A549 (cell line): ENCODE results near the gene ULK4. TPM values are rescaled to one million over a fixed set of nuclear protein-coding genes. Genes with fewer than 3 reads are reported as not detected.

Experiments used
- ATAC-seq, 2 experiments: fragments of 200-7000 bp in 1 of 2; fragments of >200 bp in 1 of 2; cut with Nextera tagmentation in 1 of 2; cut with Tn5 transposase in 1 of 2; 3 replicates each; pipeline versions ENCODE4 v1.8.0 to v1.9.1; 2018 to 2020; ENCODE audit warnings: mild to moderate bottlenecking in 1 of 2, moderate library complexity in 1 of 2
- CTCF ChIA-PET: fragments of 300-600 bp; sonication (Branson Sonifier 250); formaldehyde crosslinking; extraction: SDS; loops from one replicate; lab custom pipeline; 2021; ENCODE audit warnings: antibody characterized with exemption, inconsistent platforms; lab: Yijun Ruan, JAX
- POLR2A ChIA-PET: fragments of 350-600 bp; formaldehyde crosslinking; extraction: SDS; loops from one replicate; lab custom pipeline; 2021; ENCODE audit warnings: antibody characterized with exemption, inconsistent platforms; lab: Yijun Ruan, JAX
- DNase-seq, 2 experiments: peaks; one replicate each; pipeline versions ENCODE4 v3.0.0 to v3.0.0-alpha.2; 2011 to 2016; ENCODE audit warnings: low read depth in 1 of 2, low spot score in 1 of 2
- FAIRE-seq: peaks from 2 replicates; lab custom pipeline; 2011; peaks lifted over from hg19 to GRCh38; lab: Jason Lieb, UNC
- H3K27ac ChIP-seq, 2 experiments: fragments of >200 bp; sonication (Bioruptor Twin); formaldehyde crosslinking; 3 replicates each; pipeline ENCODE4 v1.5.1; 2016 to 2017
- H3K4me1 ChIP-seq: fragments of >200 bp; sonication (Bioruptor Twin); formaldehyde crosslinking; 3 replicates; pipeline ENCODE4 v1.6.1; 2016
- H3K4me2 ChIP-seq: fragments of >200 bp; sonication (Bioruptor Twin); formaldehyde crosslinking; 3 replicates; pipeline ENCODE4 v1.6.1; 2016
- H3K4me3 ChIP-seq: fragments of >200 bp; sonication (Bioruptor Twin); formaldehyde crosslinking; 3 replicates; pipeline ENCODE4 v1.5.1; 2016
- H3K9me3 ChIP-seq: fragments of >200 bp; sonication (Bioruptor Twin); formaldehyde crosslinking; 3 replicates; pipeline ENCODE4 v1.6.1; 2016
- ATOH8 ChIP-seq: fragments of 250-450 bp; sonication (Bioruptor Pico); IDR thresholded peaks from 2 replicates; pipeline ENCODE4 v1.5.0; 2020; ENCODE audit warnings: low read depth, mild to moderate bottlenecking, moderate library complexity
- CHD2 ChIP-seq: fragments of 150-350 bp; IDR thresholded peaks from 2 replicates; pipeline ENCODE4 v1.6.1; 2014; ENCODE audit warnings: low read length; ENCODE audit not compliant: partially characterized antibody
- EHMT2 ChIP-seq: fragments of 200-600 bp; sonication (generic); IDR thresholded peaks from 2 replicates; pipeline ENCODE4 v1.6.1; 2016; ENCODE audit warnings: antibody characterized with exemption, low read depth, mild to moderate bottlenecking, moderate library complexity
- FOXS1 ChIP-seq: fragments of 250-450 bp; sonication (Bioruptor Pico); IDR thresholded peaks from 2 replicates; pipeline ENCODE4 v1.5.0; 2020; ENCODE audit warnings: mild to moderate bottlenecking, moderate library complexity
- HDAC2 ChIP-seq: fragments of 200-600 bp; sonication (generic); IDR thresholded peaks from 2 replicates; pipeline ENCODE4 v1.6.1; 2016
- HEYL ChIP-seq: fragments of 250-450 bp; sonication (Bioruptor Pico); IDR thresholded peaks from 2 replicates; pipeline ENCODE4 v1.8.0; 2021; ENCODE audit warnings: mild to moderate bottlenecking, moderate library complexity
- JUNB ChIP-seq: fragments of >200 bp; sonication (Bioruptor Twin); formaldehyde crosslinking; IDR thresholded peaks from 2 replicates; pipeline ENCODE4 v1.6.1; 2016
- KDM5A ChIP-seq: fragments of 200-600 bp; sonication (generic); IDR thresholded peaks from 2 replicates; pipeline ENCODE4 v1.6.1; 2016; ENCODE audit warnings: antibody characterized with exemption, mild to moderate bottlenecking
- MAX ChIP-seq: IDR thresholded peaks from 2 replicates; pipeline ENCODE4 v1.6.1; 2012
- MAZ ChIP-seq: fragments of 150-350 bp; IDR thresholded peaks from 2 replicates; pipeline ENCODE4 v1.6.1; 2014; ENCODE audit warnings: antibody characterized with exemption, low read depth, low read length, borderline replicate concordance
- MYC ChIP-seq: IDR thresholded peaks from 2 replicates; pipeline ENCODE4 v1.6.1; 2012; ENCODE audit warnings: mild to moderate bottlenecking, inconsistent platforms, low read length, improper control_type of control experiment, borderline replicate concordance
- PHF8 ChIP-seq: fragments of 200-600 bp; sonication (generic); IDR thresholded peaks from 2 replicates; pipeline ENCODE4 v1.6.1; 2016; ENCODE audit warnings: low read depth, mild to moderate bottlenecking, antibody characterized with exemption, moderate library complexity, borderline replicate concordance
- POLR2A ChIP-seq: IDR thresholded peaks from 2 replicates; pipeline ENCODE4 v1.6.1; 2012; ENCODE audit warnings: mild to moderate bottlenecking, low read length
- POLR2AphosphoS2 ChIP-seq: conservative IDR thresholded peaks from 2 replicates; pipeline ENCODE4 v1.6.1; 2012; ENCODE audit warnings: low read length, improper control_type of control experiment, inconsistent platforms
- RAD21 ChIP-seq, 2 experiments: fragments of >200 bp in 1 of 2; sonication (Bioruptor Twin) in 1 of 2; formaldehyde crosslinking in 1 of 2; IDR thresholded peaks in 1 of 2; conservative IDR thresholded peaks in 1 of 2; 2 replicates in 1 of 2; 3 replicates in 1 of 2; pipeline ENCODE4 v1.6.1; 2012 to 2018; ENCODE audit warnings: inconsistent platforms in 1 of 2
- RARB ChIP-seq: fragments of 250-450 bp; sonication (Bioruptor Pico); IDR thresholded peaks from 2 replicates; pipeline ENCODE4 v1.8.0; 2021; ENCODE audit warnings: mild to moderate bottlenecking, moderate library complexity
- RCOR1 ChIP-seq: fragments of 150-350 bp; IDR thresholded peaks from 2 replicates; pipeline ENCODE4 v1.6.1; 2014; ENCODE audit warnings: antibody characterized with exemption, low read length, low read depth
- REST ChIP-seq: fragments of 200-600 bp; sonication (generic); IDR thresholded peaks from 2 replicates; pipeline ENCODE4 v1.6.1; 2016; ENCODE audit warnings: antibody characterized with exemption, mild to moderate bottlenecking, moderate library complexity
- RFX5 ChIP-seq: fragments of 450-650 bp; IDR thresholded peaks from 2 replicates; pipeline ENCODE4 v1.7.1; 2014; ENCODE audit warnings: antibody characterized with exemption, mild to moderate bottlenecking, moderate library complexity
- SMC3 ChIP-seq: fragments of >200 bp; sonication (Bioruptor Twin); formaldehyde crosslinking; IDR thresholded peaks from 3 replicates; pipeline ENCODE4 v1.6.1; 2018; ENCODE audit warnings: inconsistent platforms
- SREBF2 ChIP-seq: fragments of 450-650 bp; IDR thresholded peaks from 2 replicates; pipeline ENCODE4 v1.6.1; 2014; ENCODE audit warnings: mild to moderate bottlenecking, moderate library complexity
- TP53 ChIP-seq: fragments of 250-450 bp; sonication (Bioruptor Pico); IDR thresholded peaks from 2 replicates; pipeline ENCODE4 v1.5.0; 2021; ENCODE audit warnings: mild to moderate bottlenecking, moderate library complexity
- ZSCAN20 ChIP-seq: fragments of 250-450 bp; sonication (Bioruptor Pico); IDR thresholded peaks from 2 replicates; pipeline ENCODE4 v1.8.0; 2022; ENCODE audit warnings: mild to moderate bottlenecking, moderate library complexity
- WGBS: methylation state at CpG from one replicate; pipeline ENCODE4 v1.1.6; 2017; ENCODE audit errors: missing lambda C conversion rate; 5-methylcytosine and 5-hydroxymethylcytosine counted together
- polyA plus RNA-seq, 4 experiments: library from polyadenylated mRNA; depleted of rRNA in 3 of 4; stranded (reverse); fragments of >200 nt; fragmentation: RNase III in 1 of 4; extraction: RNeasy Plus Mini Kit Qiagen cat#74134 plus additional on column Dnase treatment in 1 of 4; gene quantifications; 2 replicates in 3 of 4; 3 replicates in 1 of 4; pipeline ENCODE4 v1.2.3, GENCODE V29; 2011 to 2017
- TF ChIP-seq, protein P1 (sequence below): fragments of >200 bp; sonication (Bioruptor Twin); formaldehyde crosslinking; IDR thresholded peaks from 3 replicates; pipeline ENCODE4 v1.5.1; 2016
- TF ChIP-seq, protein P2 (sequence below): fragments of 450-650 bp; IDR thresholded peaks from 2 replicates; pipeline ENCODE4 v1.6.1; 2014; ENCODE audit warnings: antibody characterized with exemption
- TF ChIP-seq, protein P3 (sequence below): IDR thresholded peaks from 2 replicates; pipeline ENCODE4 v1.6.1; 2012

Gene ULK4
- polyA plus RNA-seq, 2 of the 4 experiments (the other 2 are of a cell fraction): 4.9 to 7.7 TPM

- no peak for DNase-seq
- ATAC-seq: no peak
- Histone ChIP-seq H3K4me2 (no peak overlapping the region), H3K9me3 (no peaks in the 10 kb centered on the region), H3K4me1 (no peaks in the 10 kb centered on the region), H3K27ac (no peak overlapping the region), H3K4me3 (no peak overlapping the region)
- POLR2A ChIA-PET: no interaction called here
- 9% methylated on average over 1 of the region's 1 CpG for WGBS
- TF ChIP-seq POLR2AphosphoS2 (no peak), TP53 (CRISPR knock-in tag) (no peak), POLR2A (no peak), JUNB (no peak), ZSCAN20 (CRISPR knock-in tag) (no peak), RARB (no peak), PHF8 (no peak), MAX (no peak), SMC3 (no peak), KDM5A (no peak), ATOH8 (CRISPR knock-in tag) (no peak), RCOR1 (no peak), EHMT2 (no peak), MYC (no peak), MAZ (no peak), HDAC2 (no peak)
- TF ChIP-seq, protein P1, sequence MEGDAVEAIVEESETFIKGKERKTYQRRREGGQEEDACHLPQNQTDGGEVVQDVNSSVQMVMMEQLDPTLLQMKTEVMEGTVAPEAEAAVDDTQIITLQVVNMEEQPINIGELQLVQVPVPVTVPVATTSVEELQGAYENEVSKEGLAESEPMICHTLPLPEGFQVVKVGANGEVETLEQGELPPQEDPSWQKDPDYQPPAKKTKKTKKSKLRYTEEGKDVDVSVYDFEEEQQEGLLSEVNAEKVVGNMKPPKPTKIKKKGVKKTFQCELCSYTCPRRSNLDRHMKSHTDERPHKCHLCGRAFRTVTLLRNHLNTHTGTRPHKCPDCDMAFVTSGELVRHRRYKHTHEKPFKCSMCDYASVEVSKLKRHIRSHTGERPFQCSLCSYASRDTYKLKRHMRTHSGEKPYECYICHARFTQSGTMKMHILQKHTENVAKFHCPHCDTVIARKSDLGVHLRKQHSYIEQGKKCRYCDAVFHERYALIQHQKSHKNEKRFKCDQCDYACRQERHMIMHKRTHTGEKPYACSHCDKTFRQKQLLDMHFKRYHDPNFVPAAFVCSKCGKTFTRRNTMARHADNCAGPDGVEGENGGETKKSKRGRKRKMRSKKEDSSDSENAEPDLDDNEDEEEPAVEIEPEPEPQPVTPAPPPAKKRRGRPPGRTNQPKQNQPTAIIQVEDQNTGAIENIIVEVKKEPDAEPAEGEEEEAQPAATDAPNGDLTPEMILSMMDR: no peak
- TF ChIP-seq, protein P2, sequence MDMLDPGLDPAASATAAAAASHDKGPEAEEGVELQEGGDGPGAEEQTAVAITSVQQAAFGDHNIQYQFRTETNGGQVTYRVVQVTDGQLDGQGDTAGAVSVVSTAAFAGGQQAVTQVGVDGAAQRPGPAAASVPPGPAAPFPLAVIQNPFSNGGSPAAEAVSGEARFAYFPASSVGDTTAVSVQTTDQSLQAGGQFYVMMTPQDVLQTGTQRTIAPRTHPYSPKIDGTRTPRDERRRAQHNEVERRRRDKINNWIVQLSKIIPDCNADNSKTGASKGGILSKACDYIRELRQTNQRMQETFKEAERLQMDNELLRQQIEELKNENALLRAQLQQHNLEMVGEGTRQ: no peak
- CTCF ChIA-PET: interaction anchor here (0.6 kb wide), 1 partner anchor 48 kb away, joined by 4 read pairs; no protein-coding TSS in a partner anchor
- no peak for FAIRE-seq
These were observed 438.0 kb downstream of the ULK4 start for GRCh38 chr3:41523897-41524296.

- no peaks in the 10 kb centered on the region for H3K9me3 ChIP-seq
- no peaks in the 10 kb centered on the region for H3K4me1 ChIP-seq
- H3K4me3 ChIP-seq: no peak overlapping the region
- WGBS: 94% methylated on average over 2 of the region's 2 CpGs
- no peak for DNase-seq
- FAIRE-seq: no peak
- ATAC-seq: no peak
- no peak for TF ChIP-seq RAD21 (conservative IDR thresholded peaks at IDR 0.05 in 1 of 2, IDR thresholded peaks at IDR 0.05 in 1 of 2)
- TF ChIP-seq, protein P3, sequence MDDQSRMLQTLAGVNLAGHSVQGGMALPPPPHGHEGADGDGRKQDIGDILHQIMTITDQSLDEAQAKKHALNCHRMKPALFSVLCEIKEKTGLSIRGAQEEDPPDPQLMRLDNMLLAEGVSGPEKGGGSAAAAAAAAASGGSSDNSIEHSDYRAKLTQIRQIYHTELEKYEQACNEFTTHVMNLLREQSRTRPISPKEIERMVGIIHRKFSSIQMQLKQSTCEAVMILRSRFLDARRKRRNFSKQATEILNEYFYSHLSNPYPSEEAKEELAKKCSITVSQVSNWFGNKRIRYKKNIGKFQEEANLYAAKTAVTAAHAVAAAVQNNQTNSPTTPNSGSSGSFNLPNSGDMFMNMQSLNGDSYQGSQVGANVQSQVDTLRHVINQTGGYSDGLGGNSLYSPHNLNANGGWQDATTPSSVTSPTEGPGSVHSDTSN: no peak
- TF ChIP-seq FOXS1 (CRISPR knock-in tag): no peak
- TF ChIP-seq SREBF2: no peak
- no peak for TF ChIP-seq HEYL (CRISPR knock-in tag)
- no peak for TF ChIP-seq RFX5
- TF ChIP-seq REST: no peak
- no peak for TF ChIP-seq CHD2
- TF ChIP-seq HDAC2: no peak
- no peak overlapping the region for H3K4me2 ChIP-seq
- H3K27ac ChIP-seq: no peak overlapping the region
- POLR2A ChIA-PET: no interaction called here
- CTCF ChIA-PET: interaction anchor here (0.6 kb wide), 1 partner anchor 828 kb away, joined by 5 read pairs; no protein-coding TSS in a partner anchor
These were observed 439.3 kb downstream of the ULK4 start for GRCh38 chr3:41522612-41523011.
